SK-N-MC (cell line): ENCODE data around the gene DPAGT1.

Experiments
- DNase-seq: peaks from one replicate; pipeline ENCODE4 v3.0.0-alpha.2; 2011; ENCODE audit warnings: low read depth, low spot score
- H3K27ac ChIP-seq: fragments of 200-600 bp; sonication (generic); 2 replicates; pipeline ENCODE4 v1.5.1; 2016; ENCODE audit warnings: mixed run types
- H3K36me3 ChIP-seq: fragments of 200-600 bp; sonication (generic); 2 replicates; pipeline ENCODE4 v1.6.1; 2017; ENCODE audit warnings: antibody characterized with exemption, low read length, mixed read lengths; ENCODE audit not compliant: insufficient read depth
- H3K4me3 ChIP-seq: fragments of 200-600 bp; sonication (generic); 2 replicates; pipeline ENCODE4 v1.5.1; 2016
- H3K9ac ChIP-seq: fragments of 200-600 bp; sonication (generic); 2 replicates; pipeline ENCODE4 v1.8.0; 2017; ENCODE audit warnings: mixed run types, mixed read lengths; ENCODE audit not compliant: insufficient read length
- H3K9me3 ChIP-seq: fragments of 200-600 bp; sonication (generic); 2 replicates; pipeline ENCODE4 v1.6.1; 2017; ENCODE audit warnings: low read depth, mild to moderate bottlenecking, antibody characterized with exemption, low read length, moderate library complexity, mixed read lengths
- EZH2 ChIP-seq: fragments of 200-600 bp; sonication (generic); IDR thresholded peaks from one replicate; pipeline ENCODE4 v1.6.1; 2017; ENCODE audit warnings: antibody characterized with exemption
- FOXP2 ChIP-seq: optimal IDR thresholded peaks from 2 replicates; pipeline ENCODE3; 2011; ENCODE audit warnings: mild to moderate bottlenecking, moderate library complexity; ENCODE audit not compliant: insufficient read depth; ENCODE audit errors: extremely low read length, control extremely low read depth
- POLR2AphosphoS5 ChIP-seq: IDR thresholded peaks from 2 replicates; pipeline ENCODE4 v1.6.1; 2012; ENCODE audit warnings: mild to moderate bottlenecking, low read depth, low read length, borderline replicate concordance

DPAGT1 gene

GRCh38 chr11:119134389-119134978 is 32.8 kb upstream of the DPAGT1 start:
- no peak overlapping the region for H3K9ac ChIP-seq
- no peak overlapping the region for H3K4me3 ChIP-seq
- H3K36me3 ChIP-seq, result peaks cover 29% of the 10 kb centered on the region; the same call in 1 of the 2 replicates
- no peak overlapping the region for H3K27ac ChIP-seq
- no peak for TF ChIP-seq POLR2AphosphoS5
- no peak for TF ChIP-seq FOXP2
- TF ChIP-seq EZH2, result no peak
- no peaks in the 10 kb centered on the region for H3K9me3 ChIP-seq
- DNase-seq, result no peak

- H3K27ac ChIP-seq, result no peak overlapping the region
- DNase-seq, result no peak
- no peak overlapping the region for H3K4me3 ChIP-seq
- peaks cover 29% of the 10 kb centered on the region; the same call in 1 of the 2 replicates for H3K36me3 ChIP-seq
- TF ChIP-seq EZH2, result no peak
- TF ChIP-seq POLR2AphosphoS5, result no peak
- TF ChIP-seq FOXP2, result no peak
- H3K9ac ChIP-seq, result no peak overlapping the region
- no peaks in the 10 kb centered on the region for H3K9me3 ChIP-seq
Observed at GRCh38 chr11:119130662-119131061, 29.0 kb upstream of the DPAGT1 start.

- TF ChIP-seq POLR2AphosphoS5, result no peak
- TF ChIP-seq EZH2, result no peak
- no peak for TF ChIP-seq FOXP2
- Histone ChIP-seq H3K9ac (no peak overlapping the region), H3K4me3 (no peak overlapping the region), H3K36me3 (peaks cover 17% of the 10 kb centered on the region; the same call in 1 of the 2 replicates), H3K9me3 (no peaks in the 10 kb centered on the region), H3K27ac (no peak overlapping the region)
- no peak for DNase-seq
Observed at GRCh38 chr11:119126675-119127268, 25.1 kb upstream of the DPAGT1 start.

- Histone ChIP-seq H3K27ac (no peak overlapping the region), H3K9me3 (no peaks in the 10 kb centered on the region), H3K9ac (no peak overlapping the region), H3K4me3 (no peak overlapping the region), H3K36me3 (peaks cover 17% of the 10 kb centered on the region; the same call in 1 of the 2 replicates)
- no peak for TF ChIP-seq EZH2
- no peak for DNase-seq
Observed at GRCh38 chr11:119125821-119126220, 24.2 kb upstream of the DPAGT1 start.

GRCh38 chr11:119121811-119122124 is 20.1 kb upstream of the DPAGT1 start:
- Histone ChIP-seq H3K36me3 (peaks cover 14% of the 10 kb centered on the region; the same call in 1 of the 2 replicates), H3K9me3 (no peaks in the 10 kb centered on the region), H3K9ac (peak overlapping the region; percentile 91), H3K4me3 (peak overlapping the region; percentile 89), H3K27ac (no peak overlapping the region)
- no peak for DNase-seq
- TF ChIP-seq FOXP2 (no peak), EZH2 (no peak), POLR2AphosphoS5 (no peak)

GRCh38 chr11:119121008-119121810 is 19.6 kb upstream of the DPAGT1 start, which contains the start of gene HINFP:
Gene HINFP, plus strand, starts transcription at chr11:119121580. Its CDS starts 5,365 bp downstream, at chr11:119126945.
- H3K9me3 ChIP-seq, result no peaks in the 10 kb centered on the region
- H3K27ac ChIP-seq, result peak within 1 kb of the TSS; percentile 66
- H3K9ac ChIP-seq, result peak within 1 kb of the TSS; percentile 91
- H3K36me3 ChIP-seq, result peaks cover 14% of the 10 kb centered on the region; the same call in 1 of the 2 replicates
- TF ChIP-seq EZH2 (no peak), POLR2AphosphoS5 (peak; percentile 80), FOXP2 (peak; percentile 64)
- peak within 1 kb of the TSS; percentile 89 for H3K4me3 ChIP-seq
- peak; percentile 89 for DNase-seq

GRCh38 chr11:119120639-119121007 is 19.0 kb upstream of the DPAGT1 start:
- TF ChIP-seq FOXP2 (no peak), POLR2AphosphoS5 (no peak), EZH2 (no peak)
- no peaks in the 10 kb centered on the region for H3K9me3 ChIP-seq
- peak overlapping the region; percentile 77 for H3K9ac ChIP-seq
- H3K27ac ChIP-seq, result peak overlapping the region; percentile 66
- DNase-seq, result no peak
- H3K4me3 ChIP-seq, result peak overlapping the region; percentile 78
- peaks cover 18% of the 10 kb centered on the region; the same call in 1 of the 2 replicates for H3K36me3 ChIP-seq

GRCh38 chr11:119118946-119119345 is 17.3 kb upstream of the DPAGT1 start:
- Histone ChIP-seq H3K4me3 (no peak overlapping the region), H3K36me3 (peaks cover 19% of the 10 kb centered on the region; the same call in 1 of the 2 replicates), H3K27ac (no peak overlapping the region), H3K9me3 (no peaks in the 10 kb centered on the region), H3K9ac (no peak overlapping the region)
- no peak for DNase-seq
- TF ChIP-seq EZH2, result no peak
